ENCODE results near the gene MAGEA12. TPM values are rescaled to one million over a fixed set of nuclear protein-coding genes. Genes with fewer than 3 reads are reported as not detected.
"Not testable (repeated sequence)": the region's sequence is repeated elsewhere in the genome, so short reads cannot be mapped to it uniquely, and the experiment has no call there.

Gene MAGEA12
- polyA plus RNA-seq, 10 donors, result not detected

DNA sequence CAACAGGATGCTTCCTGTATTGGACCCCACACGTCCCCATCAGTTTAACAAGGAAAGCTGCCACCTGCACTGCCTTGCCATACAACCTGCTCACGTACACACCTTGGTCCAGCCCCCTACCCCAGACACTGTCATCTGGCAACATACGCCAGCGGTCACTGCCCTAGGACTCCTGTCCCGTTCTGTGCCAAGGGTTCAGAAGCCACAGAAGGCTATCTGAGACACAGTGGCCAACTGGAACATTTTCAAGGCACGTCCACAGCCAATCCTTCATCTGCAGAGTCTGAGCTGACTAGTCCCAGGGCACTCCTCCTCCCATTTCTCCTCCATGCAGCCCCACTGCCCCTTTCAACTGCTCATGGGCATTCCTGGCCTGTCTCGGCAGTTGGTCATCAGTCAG is 28.0 kb downstream of the MAGEA12 start:
- not testable (repeated sequence) for DNase-seq

DNA sequence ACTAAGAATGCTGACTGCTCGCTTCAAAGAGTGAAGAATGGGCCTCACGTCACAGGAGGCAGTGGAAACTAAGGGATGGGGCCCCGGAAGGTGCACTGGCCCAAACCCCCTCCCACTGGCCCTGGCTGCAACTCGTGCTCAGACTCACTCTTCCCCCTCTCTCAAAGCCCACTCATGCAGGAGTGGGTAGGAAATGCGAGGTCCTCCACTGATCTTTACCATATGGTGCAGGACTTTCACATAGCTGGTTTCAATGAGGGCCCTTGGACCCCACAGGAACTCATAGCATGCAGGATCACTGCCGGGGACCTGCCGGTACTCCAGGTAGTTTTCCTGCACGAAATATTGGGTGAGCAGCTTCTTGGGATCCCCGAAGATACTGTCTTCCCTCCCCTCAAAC is 33.0 kb downstream of the MAGEA12 start:
- not testable (repeated sequence) for DNase-seq

DNA sequence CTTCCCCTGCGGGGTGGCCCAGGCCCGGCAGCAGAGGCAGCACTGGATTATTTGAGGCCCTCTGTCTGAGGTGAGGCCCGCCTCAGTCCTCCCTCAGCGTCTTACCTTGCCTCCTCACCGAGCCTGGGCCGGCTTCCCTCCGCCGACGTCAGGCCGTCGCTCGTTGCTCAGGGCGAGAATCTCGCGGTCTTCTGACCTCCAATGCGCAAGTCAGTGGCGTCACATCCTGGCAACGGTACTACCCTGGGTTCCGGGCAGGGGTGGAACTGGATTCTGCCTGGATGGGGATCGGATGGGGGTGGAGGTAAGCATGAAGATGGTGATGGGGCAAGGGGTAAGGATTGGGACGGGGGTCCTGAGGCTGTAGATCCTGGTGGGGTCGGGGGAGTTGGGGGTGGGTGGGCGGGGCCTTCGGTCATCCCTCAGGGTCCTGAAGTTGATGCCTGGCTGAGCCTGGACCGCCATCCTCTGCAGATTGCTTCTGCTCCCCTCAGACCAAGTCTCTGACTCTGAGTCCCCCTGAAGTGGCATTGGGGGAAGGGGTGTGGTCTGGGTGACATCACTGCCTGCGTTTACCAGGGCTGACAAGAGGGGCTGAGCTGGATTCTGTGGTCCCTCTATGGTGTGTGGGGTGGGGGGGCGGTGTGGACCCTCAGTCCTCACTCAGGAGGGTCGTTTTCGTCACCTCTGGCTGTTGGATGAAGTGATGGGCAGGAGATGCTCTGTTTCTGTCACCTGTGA is 36.2 kb downstream of the MAGEA12 start, which contains the start of gene MAGEA6:
Gene MAGEA6, minus strand, starts transcription at position 141 of the 741 bp plus-strand sequence. CDS start 2,039 bp downstream, outside the sequence.
- not testable (repeated sequence) for DNase-seq

DNA sequence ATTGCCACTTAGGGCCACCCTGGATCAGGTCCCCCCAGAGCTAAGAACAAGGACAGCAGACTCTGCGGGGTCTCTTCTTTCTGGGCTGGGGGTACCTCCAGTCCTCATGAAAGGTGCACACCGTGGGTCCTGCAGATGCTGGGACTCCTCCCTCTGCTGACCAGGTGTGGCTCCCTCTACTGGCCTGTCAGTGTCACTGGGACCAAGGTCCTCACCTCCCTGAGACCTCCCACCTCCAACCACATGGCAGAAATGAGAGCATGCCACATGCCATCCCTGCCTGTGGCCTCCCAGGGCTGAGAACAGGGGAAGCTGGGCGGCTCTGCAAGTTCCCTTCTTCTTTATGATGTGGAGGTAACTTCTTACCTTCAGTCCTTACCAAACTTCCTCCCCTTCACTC is 53.5 kb downstream of the MAGEA12 start:
- DNase-seq, result not testable (repeated sequence)

Other genes starting within 250 kb of the MAGEA12 start
- 1 to 10 TPM; 1.1 to 2.2 (median 1.5) TPM for gene GABRQ, start 95.9 kb upstream of the MAGEA12 start, polyA plus RNA-seq (ENCODE audit: insufficient read length in 10 of 10)
- gene MAGEA3, start 35.0 kb upstream of the MAGEA12 start, polyA plus RNA-seq (ENCODE audit: insufficient read length in 10 of 10), result not detected
- gene CSAG2, start 24.5 kb upstream of the MAGEA12 start, polyA plus RNA-seq (ENCODE audit: insufficient read length in 10 of 10), result not detected
- not detected for gene MAGEA2B, start 19.1 kb upstream of the MAGEA12 start, polyA plus RNA-seq (ENCODE audit: insufficient read length in 10 of 10)
- not detected for gene CSAG1, start within 50 bp of the MAGEA12 start, polyA plus RNA-seq (ENCODE audit: insufficient read length in 10 of 10)
- not detected for gene MAGEA2, start 20.1 kb downstream of the MAGEA12 start, polyA plus RNA-seq (ENCODE audit: insufficient read length in 10 of 10)
- not detected for gene CSAG3, start 25.5 kb downstream of the MAGEA12 start, polyA plus RNA-seq (ENCODE audit: insufficient read length in 10 of 10)
- gene MAGEA6, start 35.9 kb downstream of the MAGEA12 start, polyA plus RNA-seq (ENCODE audit: insufficient read length in 10 of 10), result not detected
- gene CETN2, start 97.0 kb downstream of the MAGEA12 start, polyA plus RNA-seq (ENCODE audit: insufficient read length in 10 of 10), result 10 to 100 TPM; 26.5 to 44.6 (median 35.1) TPM
- gene NSDHL, start 97.3 kb downstream of the MAGEA12 start, polyA plus RNA-seq (ENCODE audit: insufficient read length in 10 of 10), result 10 to 100 TPM in 9 of 10 donors, 1 to 10 TPM in 1; 9.7 to 19.8 (median 11.9) TPM
- 10 to 100 TPM in 8 of 10 donors, 1 to 10 TPM in 2; 7.8 to 35.2 (median 22.6) TPM for gene ZNF185, start 164.3 kb downstream of the MAGEA12 start, polyA plus RNA-seq (ENCODE audit: insufficient read length in 10 of 10)

Data from muscle of back (tissue), 11 donors.